Testis (tissue), 2 donors: ENCODE measurements around the gene NUP214.

Experiments
- CTCF ChIP-seq, 3 experiments: fragments of 450-650 bp in 2 of 3; fragments of 200-600 bp in 1 of 3; sonication (generic) in 1 of 3; IDR thresholded peaks; one replicate each; pipeline ENCODE4 v1.5.1; 2016 to 2019; ENCODE audit warnings: antibody characterized with exemption in 3 of 3, mild to moderate bottlenecking in 2 of 3, moderate library complexity in 1 of 3
- POLR2A ChIP-seq: fragments of 450-650 bp; IDR thresholded peaks from one replicate; pipeline ENCODE4 v1.6.1; 2017; ENCODE audit warnings: antibody characterized with exemption, mild to moderate bottlenecking, moderate library complexity

GRCh38 chr9:131140550-131140949, 15.2 kb downstream of the NUP214 start:
- TF ChIP-seq CTCF (IDR thresholded peaks at IDR 0.05) (no peak), POLR2A (no peak)
